Activated CD8-positive, alpha-beta memory T cell treated with anti-CD3 and anti-CD28 coated beads, Interleukin-2, amount 10 ng/mL, durations not matched to agents 7 days and 5 days (primary cell): Measurements from ENCODE around the gene GXYLT2. TPM values are rescaled to one million over a fixed set of nuclear protein-coding genes. Genes with fewer than 3 reads are reported as not detected.

Source experiments
- ATAC-seq: fragments of 150-1000 bp; cut with Tn5 transposase; one replicate; pipeline ENCODE4 v1.10.0; 2021; ENCODE audit warnings: moderate library complexity
- CTCF ChIA-PET: fragments of 350-600 bp; sonication (Branson Sonifier 250); formaldehyde crosslinking; loops from one replicate; lab custom pipeline; 2021; ENCODE audit warnings: antibody characterized with exemption; lab: Charles Lee
- DNase-seq: peaks from one replicate; pipeline ENCODE4 v3.0.0-alpha.2; 2020
- H3K27ac Mint-ChIP-seq: one replicate; pipeline ENCODE4 v1.8.0; 2021; ENCODE audit warnings: mild to moderate bottlenecking, mixed read lengths
- H3K27me3 Mint-ChIP-seq: one replicate; pipeline ENCODE4 v1.8.0; 2021; ENCODE audit warnings: mixed read lengths
- H3K36me3 Mint-ChIP-seq: one replicate; pipeline ENCODE4 v1.8.0; 2021; ENCODE audit warnings: mild to moderate bottlenecking, mixed read lengths
- H3K4me1 Mint-ChIP-seq: one replicate; pipeline ENCODE4 v1.8.0; 2021; ENCODE audit warnings: mixed read lengths
- H3K4me3 Mint-ChIP-seq: one replicate; pipeline ENCODE4 v1.8.0; 2021; ENCODE audit warnings: mild to moderate bottlenecking, moderate library complexity, mixed read lengths
- H3K9me3 Mint-ChIP-seq: one replicate; pipeline ENCODE4 v1.8.0; 2022; ENCODE audit warnings: low read depth, mixed read lengths
- total RNA-seq, 2 experiments: library from RNA; stranded (reverse); gene quantifications; one replicate each; pipeline ENCODE4 v1.2.3, GENCODE V29; 2021

GXYLT2 gene
- total RNA-seq, 2 experiments from 2014 or later, result not detected

GRCh38 chr3:72953325-72953956 lies 65.6 kb downstream of the GXYLT2 start:
- DNase-seq, result no peak
- Mint-ChIP-seq H3K27me3 (peaks cover 3% of the 10 kb centered on the region), H3K4me3 (no peak overlapping the region), H3K9me3 (no peaks in the 10 kb centered on the region), H3K36me3 (no peaks in the 10 kb centered on the region), H3K27ac (no peak overlapping the region), H3K4me1 (peaks cover 24% of the 10 kb centered on the region)
- no peak for ATAC-seq
- CTCF ChIA-PET, result no interaction called here

- no peak for DNase-seq
- Mint-ChIP-seq H3K27ac (no peak overlapping the region), H3K4me1 (peaks cover 20% of the 10 kb centered on the region), H3K9me3 (no peaks in the 10 kb centered on the region), H3K4me3 (no peak overlapping the region), H3K36me3 (no peaks in the 10 kb centered on the region), H3K27me3 (peaks cover 3% of the 10 kb centered on the region)
- CTCF ChIA-PET, result no interaction called here
- no peak for ATAC-seq
These were observed 69.5 kb downstream of the GXYLT2 start for GRCh38 chr3:72957297-72957696.

DNA sequence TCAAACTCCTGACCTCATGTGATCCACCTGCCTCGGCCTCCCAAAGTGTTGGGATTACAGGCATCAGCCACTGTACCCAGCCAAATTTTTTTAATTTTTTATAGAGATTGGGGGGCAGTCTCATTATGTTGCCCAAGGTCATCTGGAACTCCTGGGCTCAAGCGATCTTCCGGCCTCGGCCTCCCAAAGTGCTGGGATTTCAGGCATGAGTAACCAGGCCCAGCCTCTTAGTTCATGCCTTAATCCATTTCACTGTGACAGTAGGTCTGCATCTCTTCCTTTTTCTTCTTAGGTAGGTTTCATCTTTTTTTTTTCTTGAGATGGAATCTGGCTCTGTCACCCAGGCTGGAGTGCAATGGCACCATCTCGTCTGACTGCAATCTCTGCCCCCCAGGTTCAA lies 71.5 kb downstream of the GXYLT2 start:
- Mint-ChIP-seq H3K36me3 (no peaks in the 10 kb centered on the region), H3K27me3 (peaks cover 3% of the 10 kb centered on the region), H3K4me1 (peaks cover 14% of the 10 kb centered on the region), H3K9me3 (no peaks in the 10 kb centered on the region), H3K27ac (no peak overlapping the region), H3K4me3 (no peak overlapping the region)
- DNase-seq, result no peak
- no peak for ATAC-seq
- CTCF ChIA-PET, result no interaction called here

DNA sequence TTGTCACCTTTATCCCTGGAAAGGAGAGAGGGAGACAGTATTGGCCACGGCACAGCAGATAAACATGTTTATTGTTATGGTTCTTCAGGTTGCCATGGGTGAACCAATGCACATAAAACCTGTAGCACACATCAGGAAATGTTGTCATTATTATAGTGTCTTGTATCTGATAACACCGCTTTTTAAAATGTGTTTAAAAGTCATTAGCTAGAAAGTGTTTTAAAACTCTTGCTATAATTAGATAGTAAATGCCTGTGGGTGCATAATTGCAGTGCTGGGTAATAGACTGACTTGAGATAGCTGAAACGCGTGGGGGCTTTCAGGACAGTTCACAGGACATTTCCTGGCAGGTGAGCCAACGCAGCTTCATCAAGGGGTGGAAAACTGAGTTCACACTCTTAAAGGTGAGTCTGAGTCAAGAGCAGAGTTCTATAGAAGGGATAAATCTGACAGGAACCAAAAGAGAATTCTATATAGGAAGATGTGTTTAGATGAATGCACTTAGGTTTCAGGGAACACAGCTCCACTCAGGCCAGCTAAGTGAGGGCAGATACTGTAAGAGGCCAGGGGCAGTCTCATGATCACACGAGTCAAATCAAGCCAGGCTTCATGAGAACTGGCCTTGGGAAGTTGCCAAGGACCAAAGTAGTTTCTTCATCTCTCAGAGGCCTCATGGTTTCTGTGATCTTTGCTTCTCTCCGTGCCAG lies 73.1 kb downstream of the GXYLT2 start:
- Mint-ChIP-seq H3K9me3 (no peaks in the 10 kb centered on the region), H3K27ac (no peak overlapping the region), H3K4me1 (peaks cover 29% of the 10 kb centered on the region), H3K4me3 (no peak overlapping the region), H3K36me3 (no peaks in the 10 kb centered on the region), H3K27me3 (no peaks in the 10 kb centered on the region)
- no peak for DNase-seq
- no peak for ATAC-seq
- CTCF ChIA-PET, result no interaction called here

GRCh38 chr3:72961752-72962151 lies 73.9 kb downstream of the GXYLT2 start:
- DNase-seq, result no peak
- Mint-ChIP-seq H3K4me3 (no peak overlapping the region), H3K4me1 (peaks cover 31% of the 10 kb centered on the region), H3K36me3 (no peaks in the 10 kb centered on the region), H3K27ac (no peak overlapping the region), H3K27me3 (no peaks in the 10 kb centered on the region), H3K9me3 (no peaks in the 10 kb centered on the region)
- CTCF ChIA-PET, result no interaction called here
- no peak for ATAC-seq

GRCh38 chr3:72962317-72962716 lies 74.5 kb downstream of the GXYLT2 start:
- Mint-ChIP-seq H3K27me3 (no peaks in the 10 kb centered on the region), H3K36me3 (no peaks in the 10 kb centered on the region), H3K4me3 (no peak overlapping the region), H3K9me3 (no peaks in the 10 kb centered on the region), H3K27ac (no peak overlapping the region), H3K4me1 (peaks cover 35% of the 10 kb centered on the region)
- DNase-seq (no peak), ATAC-seq (no peak)
- CTCF ChIA-PET, result no interaction called here

GRCh38 chr3:72964633-72965032 lies 76.8 kb downstream of the GXYLT2 start:
- H3K9me3 Mint-ChIP-seq, result no peaks in the 10 kb centered on the region
- H3K27me3 Mint-ChIP-seq, result no peaks in the 10 kb centered on the region
- ATAC-seq (no peak), DNase-seq (no peak)
- H3K4me1 Mint-ChIP-seq, result peaks cover 35% of the 10 kb centered on the region
- no peak overlapping the region for H3K4me3 Mint-ChIP-seq
- H3K27ac Mint-ChIP-seq, result no peak overlapping the region
- no peaks in the 10 kb centered on the region for H3K36me3 Mint-ChIP-seq
- CTCF ChIA-PET, result interaction anchor here (0.7 to 1.9 kb wide), 4 partner anchors 9 to 92 kb away, joined by 3 to 6 read pairs (median 4); no protein-coding TSS in a partner anchor

GRCh38 chr3:72968266-72968664 lies 80.4 kb downstream of the GXYLT2 start:
- ATAC-seq (no peak), DNase-seq (no peak)
- H3K4me3 Mint-ChIP-seq, result no peak overlapping the region
- peaks cover 38% of the 10 kb centered on the region for H3K4me1 Mint-ChIP-seq
- CTCF ChIA-PET, result no interaction called here
- no peaks in the 10 kb centered on the region for H3K9me3 Mint-ChIP-seq
- no peak overlapping the region for H3K27ac Mint-ChIP-seq
- H3K27me3 Mint-ChIP-seq, result peaks cover 3% of the 10 kb centered on the region
- peaks cover 1% of the 10 kb centered on the region for H3K36me3 Mint-ChIP-seq

- ATAC-seq (no peak), DNase-seq (no peak)
- Mint-ChIP-seq H3K4me1 (peaks cover 36% of the 10 kb centered on the region), H3K4me3 (no peak overlapping the region), H3K27me3 (peaks cover 5% of the 10 kb centered on the region), H3K9me3 (no peaks in the 10 kb centered on the region), H3K27ac (no peak overlapping the region), H3K36me3 (peaks cover 4% of the 10 kb centered on the region)
- CTCF ChIA-PET, result no interaction called here
These were observed 81.9 kb downstream of the GXYLT2 start for GRCh38 chr3:72969766-72970165.

GRCh38 chr3:72970942-72971341 lies 83.1 kb downstream of the GXYLT2 start:
- Mint-ChIP-seq H3K4me1 (peaks cover 32% of the 10 kb centered on the region), H3K27ac (peak overlapping the region; percentile 32), H3K36me3 (peaks cover 4% of the 10 kb centered on the region), H3K27me3 (peaks cover 5% of the 10 kb centered on the region), H3K4me3 (no peak overlapping the region), H3K9me3 (no peaks in the 10 kb centered on the region)
- CTCF ChIA-PET, result no interaction called here
- ATAC-seq (peak; percentile 56), DNase-seq (no peak)

GRCh38 chr3:72972706-72973030 lies 84.8 kb downstream of the GXYLT2 start:
- peaks cover 39% of the 10 kb centered on the region for H3K4me1 Mint-ChIP-seq
- H3K36me3 Mint-ChIP-seq, result peaks cover 4% of the 10 kb centered on the region
- ATAC-seq (no peak), DNase-seq (no peak)
- H3K27me3 Mint-ChIP-seq, result peaks cover 5% of the 10 kb centered on the region
- H3K9me3 Mint-ChIP-seq, result no peaks in the 10 kb centered on the region
- CTCF ChIA-PET, result no interaction called here
- H3K4me3 Mint-ChIP-seq, result no peak overlapping the region
- H3K27ac Mint-ChIP-seq, result no peak overlapping the region

GRCh38 chr3:72973031-72973723 lies 85.3 kb downstream of the GXYLT2 start:
- no peaks in the 10 kb centered on the region for H3K9me3 Mint-ChIP-seq
- peaks cover 4% of the 10 kb centered on the region for H3K36me3 Mint-ChIP-seq
- CTCF ChIA-PET, result no interaction called here
- no peak overlapping the region for H3K27ac Mint-ChIP-seq
- no peak overlapping the region for H3K4me3 Mint-ChIP-seq
- ATAC-seq (no peak), DNase-seq (no peak)
- H3K4me1 Mint-ChIP-seq, result peaks cover 40% of the 10 kb centered on the region
- H3K27me3 Mint-ChIP-seq, result peaks cover 5% of the 10 kb centered on the region

GRCh38 chr3:72973786-72974185 lies 85.9 kb downstream of the GXYLT2 start:
- CTCF ChIA-PET, result no interaction called here
- Mint-ChIP-seq H3K36me3 (peaks cover 4% of the 10 kb centered on the region), H3K27me3 (peaks cover 5% of the 10 kb centered on the region), H3K4me3 (no peak overlapping the region), H3K4me1 (peaks cover 40% of the 10 kb centered on the region), H3K27ac (no peak overlapping the region), H3K9me3 (no peaks in the 10 kb centered on the region)
- ATAC-seq (no peak), DNase-seq (no peak)

- Mint-ChIP-seq H3K4me1 (peaks cover 40% of the 10 kb centered on the region), H3K4me3 (peak overlapping the region; percentile 4)
These were observed 87.1 kb downstream of the GXYLT2 start for GRCh38 chr3:72974956-72975355.

More at GRCh38 chr3:72974956-72975355, 87.1 kb downstream of the GXYLT2 start:
- peaks cover 4% of the 10 kb centered on the region for H3K36me3 Mint-ChIP-seq
- DNase-seq (no peak), ATAC-seq (no peak)
- no peaks in the 10 kb centered on the region for H3K9me3 Mint-ChIP-seq
- CTCF ChIA-PET, result no interaction called here
- peaks cover 9% of the 10 kb centered on the region for H3K27me3 Mint-ChIP-seq
- H3K27ac Mint-ChIP-seq, result peak overlapping the region; percentile 80
